ENCODE measurements around the gene TMEM106B.

TMEM106B gene

GRCh38 chr7:12287901-12288300 is 76.8 kb downstream of the TMEM106B start:
- no peak overlapping the region for H3K9ac ChIP-seq (ENCODE audit: low read length)
- TF ChIP-seq CTCF (IDR thresholded peaks at IDR 0.05; ENCODE audit: low read length) (no peak), EZH2 (optimal IDR thresholded peaks at IDR 0.05; ENCODE audit: low read depth, low read length) (no peak), EZH2phosphoT487 (IDR thresholded peaks at IDR 0.05; ENCODE audit: low read length) (no peak)
- H3K36me3 ChIP-seq (replicated peaks; ENCODE audit: insufficient read depth, low read length): no peaks in the 10 kb centered on the region
- no peaks in the 10 kb centered on the region for H3K4me1 ChIP-seq (ENCODE audit: low read length)
- no peaks in the 10 kb centered on the region for H4K20me1 ChIP-seq (ENCODE audit: insufficient read depth, low read length)
- no peaks in the 10 kb centered on the region for H3K79me2 ChIP-seq (ENCODE audit: low read length)
- no peak for DNase-seq
- H3K27me3 ChIP-seq (replicated peaks; ENCODE audit: insufficient read depth, low read length): no peaks in the 10 kb centered on the region
- no peaks in the 10 kb centered on the region for H3K9me2 ChIP-seq (replicated peaks; ENCODE audit: insufficient read depth, low read length)
- no peak overlapping the region for H3K4me2 ChIP-seq (ENCODE audit: low read depth, low read length)
- no peak overlapping the region for H3K27ac ChIP-seq (ENCODE audit: low read length)
- H3F3A ChIP-seq (ENCODE audit: insufficient read depth, low read length): no peaks in the 10 kb centered on the region
- H3K4me3 ChIP-seq (ENCODE audit: low read length): no peak overlapping the region
- H2AFZ ChIP-seq (ENCODE audit: low read length): no peak overlapping the region
- no peaks in the 10 kb centered on the region for H3K9me3 ChIP-seq (replicated peaks; ENCODE audit: insufficient read depth, low read length)

DNA sequence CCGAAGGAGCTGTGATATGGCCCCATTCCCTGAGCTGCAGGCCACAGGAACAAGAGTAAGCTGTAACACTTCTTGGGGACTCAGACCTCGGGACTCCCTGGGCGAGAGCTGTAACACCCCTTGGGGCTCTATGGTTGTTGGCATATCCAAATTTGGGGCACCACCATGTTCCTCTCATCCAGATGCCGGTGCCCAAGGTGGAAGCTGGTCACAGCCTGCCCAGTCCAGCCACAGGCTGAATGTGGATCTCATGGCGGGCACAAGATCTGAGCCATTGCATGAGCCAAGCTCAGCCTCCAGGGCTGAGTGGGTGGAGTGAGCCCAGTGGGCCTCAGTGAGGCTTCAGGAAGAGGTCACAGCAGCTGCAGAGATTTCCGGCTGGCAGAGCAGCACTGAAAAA is 78.9 kb downstream of the TMEM106B start:
- H3K4me3 ChIP-seq (ENCODE audit: low read length): no peak overlapping the region
- no peaks in the 10 kb centered on the region for H3K9me3 ChIP-seq (replicated peaks; ENCODE audit: insufficient read depth, low read length)
- no peak overlapping the region for H3K9ac ChIP-seq (ENCODE audit: low read length)
- H3K9me2 ChIP-seq (replicated peaks; ENCODE audit: insufficient read depth, low read length): no peaks in the 10 kb centered on the region
- TF ChIP-seq EZH2 (optimal IDR thresholded peaks at IDR 0.05; ENCODE audit: low read depth, low read length) (no peak), EZH2phosphoT487 (IDR thresholded peaks at IDR 0.05; ENCODE audit: low read length) (no peak), CTCF (IDR thresholded peaks at IDR 0.05; ENCODE audit: low read length) (no peak)
- no peaks in the 10 kb centered on the region for H3K4me1 ChIP-seq (ENCODE audit: low read length)
- DNase-seq: no peak
- no peaks in the 10 kb centered on the region for H3K79me2 ChIP-seq (ENCODE audit: low read length)
- H3F3A ChIP-seq (ENCODE audit: insufficient read depth, low read length): no peaks in the 10 kb centered on the region
- no peak overlapping the region for H3K4me2 ChIP-seq (ENCODE audit: low read depth, low read length)
- no peaks in the 10 kb centered on the region for H4K20me1 ChIP-seq (ENCODE audit: insufficient read depth, low read length)
- H3K27ac ChIP-seq (ENCODE audit: low read length): no peak overlapping the region
- no peaks in the 10 kb centered on the region for H3K36me3 ChIP-seq (replicated peaks; ENCODE audit: insufficient read depth, low read length)
- no peaks in the 10 kb centered on the region for H3K27me3 ChIP-seq (replicated peaks; ENCODE audit: insufficient read depth, low read length)
- H2AFZ ChIP-seq (ENCODE audit: low read length): no peak overlapping the region

- Histone ChIP-seq H3K79me2 (ENCODE audit: low read length) (no peaks in the 10 kb centered on the region), H3K9me3 (replicated peaks; ENCODE audit: insufficient read depth, low read length) (no peaks in the 10 kb centered on the region), H3F3A (ENCODE audit: insufficient read depth, low read length) (no peaks in the 10 kb centered on the region), H3K4me1 (ENCODE audit: low read length) (no peaks in the 10 kb centered on the region), H3K27ac (ENCODE audit: low read length) (no peak overlapping the region), H2AFZ (ENCODE audit: low read length) (no peak overlapping the region), H3K4me2 (ENCODE audit: low read depth, low read length) (no peak overlapping the region), H3K9ac (ENCODE audit: low read length) (no peak overlapping the region), H3K4me3 (ENCODE audit: low read length) (no peak overlapping the region), H3K27me3 (replicated peaks; ENCODE audit: insufficient read depth, low read length) (no peaks in the 10 kb centered on the region), H3K36me3 (replicated peaks; ENCODE audit: insufficient read depth, low read length) (no peaks in the 10 kb centered on the region), H3K9me2 (replicated peaks; ENCODE audit: insufficient read depth, low read length) (no peaks in the 10 kb centered on the region), H4K20me1 (ENCODE audit: insufficient read depth, low read length) (no peaks in the 10 kb centered on the region)
- DNase-seq: no peak
- TF ChIP-seq CTCF (IDR thresholded peaks at IDR 0.05; ENCODE audit: low read length) (no peak), EZH2 (optimal IDR thresholded peaks at IDR 0.05; ENCODE audit: low read depth, low read length) (no peak), EZH2phosphoT487 (IDR thresholded peaks at IDR 0.05; ENCODE audit: low read length) (no peak)
These were observed 79.7 kb downstream of the TMEM106B start for GRCh38 chr7:12290761-12291160.
